Right hindlimb (tissue), 1 donor: ENCODE data around the gene ACBD4.

ENCODE experiments used
- DNase-seq: peaks from one replicate; pipeline ENCODE4 v3.0.0-alpha.2; 2018

ACBD4 gene

GRCh38 chr17:45138911-45139532, 3.5 kb downstream of the ACBD4 start:
- no peak for DNase-seq

- DNase-seq, result no peak
Measured at GRCh38 chr17:45139533-45139920, 4.0 kb downstream of the ACBD4 start.

- DNase-seq, result peak; percentile 35
Measured at GRCh38 chr17:45143094-45143670, 7.7 kb downstream of the ACBD4 start.

- peak; percentile 91 for DNase-seq
Measured at GRCh38 chr17:45143767-45144198, 8.3 kb downstream of the ACBD4 start.

- DNase-seq, result peak; percentile 72
Measured at GRCh38 chr17:45144199-45145034, 8.9 kb downstream of the ACBD4 start.

GRCh38 chr17:45145035-45145389, 9.5 kb downstream of the ACBD4 start:
- no peak for DNase-seq

- DNase-seq, result no peak
Measured at GRCh38 chr17:45146166-45146565, 10.7 kb downstream of the ACBD4 start.

GRCh38 chr17:45146592-45146889, 11.1 kb downstream of the ACBD4 start:
- no peak for DNase-seq

- peak; percentile 91 for DNase-seq
Measured at GRCh38 chr17:45146890-45147580, 11.5 kb downstream of the ACBD4 start.

- peak; percentile 93 for DNase-seq
Measured at GRCh38 chr17:45147581-45148182, 12.2 kb downstream of the ACBD4 start.

- peak; percentile 100 for DNase-seq
Measured at GRCh38 chr17:45148183-45149036, 12.9 kb downstream of the ACBD4 start, which contains the start of gene HEXIM1. Gene HEXIM1 (plus strand): TSS chr17:45148475. CDS start chr17:45149191, 716 bp downstream.

GRCh38 chr17:45149037-45149668, 13.7 kb downstream of the ACBD4 start:
- peak; percentile 95 for DNase-seq

- peak; percentile 85 for DNase-seq
Measured at GRCh38 chr17:45149669-45150664, 14.5 kb downstream of the ACBD4 start.

- DNase-seq, result no peak
Measured at GRCh38 chr17:45150911-45151809, 15.7 kb downstream of the ACBD4 start.

GRCh38 chr17:45155029-45155428, 19.5 kb downstream of the ACBD4 start:
- no peak for DNase-seq

- no peak for DNase-seq
Measured at GRCh38 chr17:45155483-45155882, 20.0 kb downstream of the ACBD4 start.

GRCh38 chr17:45156242-45156641, 20.8 kb downstream of the ACBD4 start:
- no peak for DNase-seq

- peak; percentile 86 for DNase-seq
Measured at GRCh38 chr17:45160447-45161287, 25.2 kb downstream of the ACBD4 start.
